GM21619 (cell line): ENCODE data around the gene BANP.
"Not testable (repeated sequence)": the region's sequence is repeated elsewhere in the genome, so short reads cannot be mapped to it uniquely, and the experiment has no call there.

Experiments
- ATAC-seq: cut with Tn5 transposase; IDR thresholded peaks from one replicate; pipeline ENCODE4 v1.9.1; 2021; ENCODE audit not compliant: unreplicated experiment

BANP gene

DNA sequence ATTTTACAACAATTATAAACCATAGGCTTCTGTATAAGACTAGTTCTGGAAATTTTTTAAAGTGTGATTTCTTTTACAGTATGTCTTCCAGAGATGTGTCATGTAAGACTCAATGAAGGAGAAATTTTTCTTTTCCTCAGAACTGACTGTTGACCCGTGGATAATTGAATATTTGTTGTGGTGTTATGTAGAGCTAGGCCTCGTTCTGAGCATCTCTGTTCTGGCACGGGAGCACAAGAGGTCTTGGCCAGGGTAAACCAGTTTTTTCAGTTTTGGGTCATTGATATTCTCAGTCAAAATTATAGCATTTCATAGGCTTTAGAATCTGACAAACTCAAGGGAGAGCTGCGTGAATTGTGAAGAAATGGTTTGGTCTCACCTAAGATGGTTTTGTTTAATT, 39.0 kb downstream of the BANP start:
- ATAC-seq = not testable (repeated sequence)

DNA sequence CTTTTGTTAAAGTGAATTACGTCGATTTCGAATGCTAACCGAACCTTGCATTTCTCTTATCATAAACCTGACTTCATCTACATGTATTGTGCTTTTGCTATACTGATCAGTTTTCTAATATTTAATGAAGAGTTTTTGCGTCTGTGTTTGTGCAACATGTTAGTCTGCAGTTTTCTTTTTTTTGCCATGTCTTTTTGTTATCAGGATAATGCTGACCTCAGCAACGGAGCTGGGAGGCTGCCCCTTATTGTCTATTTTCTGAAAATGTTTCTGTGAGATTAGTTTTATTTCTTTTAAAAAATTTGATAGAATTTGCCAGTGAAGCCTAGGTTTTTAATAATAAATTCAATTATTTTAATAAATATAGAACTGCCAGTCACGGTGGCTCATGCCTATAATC, 40.9 kb downstream of the BANP start:
- ATAC-seq = not testable (repeated sequence)

DNA sequence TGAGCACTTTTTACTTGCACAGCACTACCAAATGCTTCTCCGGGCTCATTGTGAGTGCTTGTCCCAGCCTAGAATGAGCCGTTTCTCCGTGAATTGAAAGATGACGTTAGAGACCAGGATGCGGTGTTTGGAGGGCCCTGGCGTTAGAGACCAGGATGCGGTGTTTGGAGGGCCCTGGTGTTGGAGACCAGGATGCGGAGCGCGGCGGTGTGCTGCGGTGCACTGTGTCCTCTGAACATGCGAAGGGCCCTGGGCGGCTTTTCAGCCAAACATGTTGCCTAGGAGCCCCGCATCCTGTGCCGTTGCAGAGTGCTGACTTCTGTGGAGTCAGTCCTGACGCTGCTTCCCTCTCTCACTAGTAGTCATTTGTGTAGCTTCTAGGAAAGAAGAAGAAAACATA, 42.7 kb downstream of the BANP start:
- ATAC-seq = no peak

DNA sequence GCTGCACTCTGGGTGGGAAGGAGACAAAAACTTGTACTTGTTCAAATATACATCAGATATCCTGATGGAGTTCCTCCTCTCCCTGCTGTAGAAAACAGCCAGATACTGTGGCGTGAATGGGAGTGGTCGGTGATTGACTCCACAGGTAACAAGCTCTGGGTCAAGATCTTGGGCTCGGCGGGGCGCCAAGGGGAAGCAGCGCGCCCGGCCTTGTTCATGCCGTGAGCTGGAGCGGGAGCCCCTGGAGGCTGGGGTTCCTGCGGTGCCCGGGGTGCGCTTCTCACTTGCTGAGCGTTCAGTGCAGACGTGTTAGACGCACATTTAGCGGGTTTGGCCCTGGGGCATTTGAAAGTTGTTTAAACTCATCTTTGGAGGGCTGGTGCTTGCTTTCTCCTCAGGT, 44.4 kb downstream of the BANP start:
- no peak for ATAC-seq

DNA sequence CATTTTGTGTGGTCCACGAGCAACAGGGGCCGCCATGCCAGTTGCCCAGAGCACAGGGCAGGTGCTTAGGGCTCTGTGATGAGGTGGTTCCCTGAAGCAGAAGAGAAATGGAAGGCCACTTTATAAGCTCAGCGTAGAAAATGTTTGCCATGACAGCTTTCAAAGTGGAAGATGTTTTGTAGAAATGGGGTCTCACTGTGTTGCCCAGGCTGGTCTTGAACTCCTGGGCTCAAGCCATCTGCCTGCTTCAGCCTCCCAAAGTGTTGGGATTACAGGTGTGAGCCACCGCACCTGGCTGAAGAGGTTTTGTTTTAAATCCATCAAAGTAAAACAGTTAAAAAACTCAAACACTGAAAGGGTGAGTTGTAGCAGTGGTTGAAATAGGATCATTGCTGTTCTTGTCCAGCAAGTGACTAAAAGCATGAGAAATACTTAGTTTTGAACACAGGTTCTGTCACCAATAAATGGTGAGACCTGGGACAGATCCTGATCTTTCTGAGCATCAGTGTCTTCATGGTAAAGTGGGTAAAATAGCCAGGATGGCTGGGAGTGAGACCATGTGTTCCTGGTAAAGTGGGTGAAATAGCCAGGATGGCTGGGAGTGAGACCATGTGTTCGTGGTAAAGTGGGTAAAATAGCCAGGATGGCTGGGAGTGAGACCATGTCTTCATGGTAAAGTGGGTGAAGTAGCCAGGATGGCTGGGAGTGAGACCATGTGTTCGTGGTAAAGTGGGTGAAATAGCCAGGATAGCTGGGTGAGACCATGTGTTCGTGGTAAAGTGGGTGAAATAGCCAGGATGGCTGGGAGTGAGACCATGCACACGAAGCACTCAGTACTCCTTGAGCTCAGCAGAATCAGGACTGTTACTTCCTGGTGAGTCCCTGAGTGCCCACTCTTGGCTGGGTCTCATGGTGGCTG, 46.0 kb downstream of the BANP start:
- no peak for ATAC-seq

DNA sequence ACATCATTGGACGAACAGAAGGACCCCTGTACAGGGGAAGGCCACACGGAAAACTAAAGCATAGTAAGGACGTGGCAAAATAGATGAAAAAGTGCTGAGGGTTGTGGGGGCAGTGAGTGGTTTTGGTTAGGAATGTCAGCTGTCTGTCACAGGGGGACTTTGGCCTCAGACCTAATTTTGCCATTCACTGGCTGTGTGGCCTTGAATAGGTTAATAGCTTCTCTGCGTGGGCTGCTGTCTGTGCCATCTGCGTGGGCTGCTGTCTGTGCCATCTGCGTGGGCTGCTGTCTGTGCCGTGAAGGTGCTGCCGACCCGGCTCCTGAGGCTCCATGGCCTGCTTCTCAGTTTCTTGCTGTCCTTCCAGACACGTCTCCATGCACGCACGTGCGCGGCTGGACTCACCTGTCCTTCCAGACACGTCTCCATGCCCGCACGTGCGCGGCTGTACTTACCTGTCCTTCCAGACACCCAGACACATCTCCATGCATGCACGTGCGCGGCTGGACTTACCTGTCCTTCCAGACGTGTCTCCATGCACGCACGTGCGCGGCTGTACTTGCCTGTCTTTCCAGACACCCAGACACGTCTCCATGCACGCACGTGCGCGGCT, 47.1 kb downstream of the BANP start:
- not testable (repeated sequence) for ATAC-seq

DNA sequence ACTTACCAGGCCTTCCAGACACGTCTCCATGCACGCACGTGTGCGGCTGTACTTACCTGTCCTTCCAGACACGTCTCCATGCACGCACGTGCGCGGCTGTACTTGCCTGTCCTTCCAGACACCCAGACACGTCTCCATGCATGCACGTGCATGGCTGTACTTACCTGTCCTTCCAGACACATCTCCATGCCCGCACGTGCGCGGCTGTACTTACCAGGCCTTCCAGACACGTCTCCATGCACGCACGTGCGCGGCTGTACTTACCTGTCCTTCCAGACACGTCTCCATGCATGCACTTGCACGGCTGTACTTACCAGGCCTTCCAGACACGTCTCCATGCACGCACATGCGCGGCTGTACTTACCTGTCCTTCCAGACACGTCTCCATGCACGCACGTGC, 47.8 kb downstream of the BANP start:
- ATAC-seq = not testable (repeated sequence)

DNA sequence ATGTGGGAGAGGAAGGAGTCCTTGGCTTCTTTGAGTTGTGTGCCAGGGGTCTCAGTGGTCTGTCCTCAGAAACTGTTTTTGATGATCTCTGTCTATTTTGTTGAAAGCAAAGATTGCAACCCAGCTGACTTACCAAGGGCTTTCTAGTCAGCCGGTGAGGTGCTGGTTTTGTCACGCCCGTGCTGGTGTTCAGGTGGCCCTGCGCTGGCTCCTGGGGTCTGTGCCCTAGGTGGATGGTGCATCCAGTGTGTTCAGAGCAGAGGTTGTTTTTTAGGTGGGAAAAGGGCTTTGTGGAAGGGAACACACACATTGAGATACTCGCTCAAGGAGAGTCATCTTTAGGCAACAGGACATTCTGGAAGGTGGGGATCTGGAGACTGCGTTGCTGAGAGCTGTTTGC, 51.0 kb downstream of the BANP start:
- ATAC-seq = no peak

DNA sequence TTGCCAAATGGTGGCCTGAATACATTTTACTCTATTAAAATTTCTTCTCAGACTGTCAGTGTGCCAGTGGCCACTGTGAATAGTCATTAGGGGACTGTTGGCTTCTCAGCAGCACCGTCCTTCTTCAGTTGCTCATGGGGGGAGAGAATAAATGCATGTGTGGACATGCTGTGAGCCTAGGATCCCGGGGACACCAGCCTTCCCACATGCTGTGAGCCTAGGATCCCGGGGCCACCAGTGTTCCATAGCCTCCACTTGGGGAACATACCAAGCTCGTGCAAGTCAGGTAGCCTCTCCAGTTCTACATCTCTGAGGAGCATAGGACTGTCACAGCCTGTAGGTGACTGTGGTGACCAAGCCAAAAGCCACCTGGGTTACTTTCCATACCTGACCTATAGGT, 51.5 kb downstream of the BANP start:
- no peak for ATAC-seq

DNA sequence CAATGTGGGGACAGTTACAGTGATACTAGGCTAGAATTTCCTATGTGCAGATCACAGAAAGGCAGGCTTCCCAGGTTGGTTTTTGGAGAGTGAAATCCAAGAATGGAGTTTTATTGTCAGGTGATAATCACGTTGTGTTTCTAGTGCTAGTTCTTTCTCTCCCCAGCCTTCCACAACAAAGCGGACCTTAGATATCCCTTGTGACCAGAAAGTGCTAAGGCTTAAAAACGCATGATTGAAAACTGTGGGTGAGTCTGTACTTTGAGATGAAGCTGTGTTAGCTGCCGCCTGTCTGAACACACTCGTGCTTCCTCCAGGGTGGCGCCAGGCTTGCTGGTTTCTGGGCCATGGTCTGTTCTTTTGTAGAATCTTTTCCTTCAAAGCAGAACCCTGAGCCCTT, 52.1 kb downstream of the BANP start:
- ATAC-seq = no peak

DNA sequence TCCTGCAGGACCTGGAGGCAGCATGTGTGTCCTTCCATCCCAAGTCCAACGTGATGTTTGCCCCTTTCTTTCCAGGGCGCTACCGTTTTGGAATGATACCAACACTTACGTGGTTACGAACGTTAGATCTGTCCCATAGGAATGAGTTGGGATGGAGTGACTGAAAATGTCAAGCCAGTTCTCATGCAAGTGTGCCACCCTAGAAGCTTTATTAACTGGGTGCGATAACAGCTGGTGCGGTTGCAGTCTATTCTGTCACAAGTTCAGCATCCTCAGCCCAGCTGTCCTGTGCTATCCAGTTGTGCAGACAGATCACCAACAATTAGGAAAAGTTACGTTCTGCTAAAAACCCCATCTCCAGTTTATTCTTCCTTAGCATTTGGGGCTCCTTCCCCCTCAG, 52.5 kb downstream of the BANP start:
- ATAC-seq = no peak

DNA sequence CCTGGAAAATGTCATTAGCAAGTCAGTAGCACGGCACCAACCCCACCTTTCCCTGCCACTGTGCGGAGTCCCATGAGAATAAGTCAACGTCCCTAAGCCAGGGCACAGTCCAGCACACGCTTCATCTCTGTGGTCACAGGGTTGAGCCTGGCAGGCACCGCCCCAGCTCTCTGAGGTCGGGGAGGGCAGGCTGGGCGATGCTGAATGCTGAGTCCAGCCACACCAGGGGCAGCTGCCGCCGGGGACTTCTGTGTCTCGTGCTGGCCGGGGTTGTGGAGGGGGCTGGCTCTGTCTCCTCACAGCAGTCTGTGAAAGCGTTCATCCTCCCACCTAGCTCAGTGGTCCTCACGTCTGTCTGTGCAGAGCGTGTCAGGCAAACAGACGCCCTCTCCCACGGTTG, 53.2 kb downstream of the BANP start:
- ATAC-seq = no peak

DNA sequence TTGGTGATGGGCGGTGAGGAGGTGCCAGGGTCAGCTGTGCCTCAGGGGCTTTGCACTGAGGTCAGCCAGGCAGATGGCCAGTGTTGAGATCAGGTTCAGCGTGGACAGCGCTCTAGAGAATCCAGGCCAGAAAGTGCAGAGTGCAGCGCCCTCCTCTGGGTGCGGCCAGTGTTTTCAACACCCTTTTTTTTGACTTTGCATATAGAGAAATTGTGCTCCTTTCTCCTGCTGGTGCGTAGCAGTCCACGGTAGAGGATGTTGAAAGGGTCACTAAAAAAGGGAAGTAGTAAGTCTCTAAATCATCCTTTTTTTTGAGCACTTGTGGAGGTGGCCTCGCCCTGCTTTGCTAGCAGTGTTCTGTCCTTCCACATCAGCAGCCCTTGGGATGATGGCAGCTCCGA, 53.9 kb downstream of the BANP start:
- no peak for ATAC-seq

DNA sequence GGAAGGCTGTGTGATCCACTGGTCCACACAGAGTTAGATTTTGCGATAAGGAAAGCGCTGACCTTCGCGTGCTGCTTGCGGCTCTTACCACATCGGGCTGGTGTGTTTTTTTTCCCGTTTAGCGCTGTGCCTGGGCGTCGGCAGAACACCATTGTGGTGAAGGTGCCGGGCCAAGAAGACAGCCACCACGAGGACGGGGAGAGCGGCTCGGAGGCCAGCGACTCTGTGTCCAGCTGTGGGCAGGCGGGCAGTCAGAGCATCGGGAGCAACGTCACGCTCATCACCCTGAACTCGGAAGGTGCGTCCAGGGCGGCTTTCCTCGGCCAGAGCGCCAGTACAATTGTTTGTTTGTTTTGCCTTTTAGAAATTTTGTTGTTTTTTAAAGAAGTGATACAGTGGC, 54.7 kb downstream of the BANP start:
- no peak for ATAC-seq

DNA sequence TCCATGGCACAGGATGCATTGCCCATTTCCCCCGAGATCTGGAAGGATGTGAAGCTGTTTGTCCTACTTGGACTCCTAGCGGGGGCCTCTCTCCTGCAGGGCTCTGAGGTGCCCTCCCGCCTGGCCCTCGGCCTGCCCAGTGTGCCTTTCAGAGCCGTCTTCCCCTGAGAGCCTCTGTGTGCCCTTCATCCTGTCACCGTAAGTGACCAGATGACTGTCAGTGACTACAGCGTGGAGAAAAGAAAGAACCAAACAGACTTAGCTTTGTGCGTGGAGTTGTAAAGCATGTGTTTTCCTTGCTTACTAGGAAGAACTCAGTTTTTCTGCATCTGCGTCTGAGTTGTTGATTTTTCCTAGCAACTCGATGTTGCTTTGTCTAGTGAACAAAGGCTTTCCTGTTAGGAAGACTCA, 56.1 kb downstream of the BANP start:
- no peak for ATAC-seq

DNA sequence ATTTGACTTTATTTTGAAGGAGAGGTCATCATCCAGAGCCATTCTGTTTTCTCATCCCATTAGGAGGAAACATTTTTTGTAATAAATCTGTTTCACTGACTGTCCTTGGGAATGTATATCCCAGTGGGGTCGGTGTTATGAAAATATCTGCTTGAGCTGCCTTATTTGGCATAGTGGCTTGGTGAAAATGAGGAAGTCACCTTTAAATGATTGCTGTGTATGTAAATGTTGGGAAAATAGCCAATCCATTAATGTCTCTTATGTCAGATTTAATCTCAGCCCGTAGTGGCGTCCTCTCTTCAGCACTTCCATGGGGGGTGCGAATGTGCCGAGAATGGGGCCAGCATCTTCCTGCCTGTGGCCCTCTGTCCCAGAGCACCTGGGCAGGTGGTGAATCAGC, 57.6 kb downstream of the BANP start:
- ATAC-seq = no peak

DNA sequence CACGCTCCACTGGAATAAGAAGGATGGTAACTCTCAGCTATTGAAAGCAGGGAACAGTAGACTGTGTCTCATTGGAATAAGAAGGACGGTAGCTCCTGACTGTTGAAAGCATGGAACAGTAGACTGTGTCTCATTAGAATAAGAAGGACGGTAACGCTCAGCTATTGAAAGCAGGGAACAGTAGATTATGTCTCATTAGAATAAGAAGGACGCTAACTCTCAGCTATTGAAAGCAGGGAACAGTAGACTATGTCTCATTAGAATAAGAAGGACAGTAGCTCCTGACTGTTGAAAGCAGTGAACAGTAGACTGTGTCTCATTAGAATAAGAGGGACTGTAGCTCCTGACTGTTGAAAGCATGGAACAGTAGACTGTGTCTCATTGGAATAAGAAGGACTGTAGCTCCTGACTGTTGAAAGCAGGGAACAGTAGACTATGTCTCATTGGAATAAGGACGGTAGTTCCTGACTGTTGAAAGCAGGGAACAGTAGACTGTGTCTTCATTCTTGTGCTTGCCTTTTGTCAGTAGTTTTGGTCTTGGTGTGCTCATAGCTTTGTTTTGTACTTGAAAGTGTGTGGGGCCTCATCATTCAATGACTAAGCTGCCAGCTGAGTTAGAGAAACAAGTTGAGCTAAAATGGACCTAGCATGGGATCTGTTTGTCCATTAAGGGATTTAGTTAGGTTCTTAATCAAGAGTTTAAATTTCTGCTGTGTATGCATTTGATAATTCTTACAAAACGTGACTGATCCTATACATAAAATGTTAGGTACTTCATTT, 58.5 kb downstream of the BANP start:
- no peak for ATAC-seq

DNA sequence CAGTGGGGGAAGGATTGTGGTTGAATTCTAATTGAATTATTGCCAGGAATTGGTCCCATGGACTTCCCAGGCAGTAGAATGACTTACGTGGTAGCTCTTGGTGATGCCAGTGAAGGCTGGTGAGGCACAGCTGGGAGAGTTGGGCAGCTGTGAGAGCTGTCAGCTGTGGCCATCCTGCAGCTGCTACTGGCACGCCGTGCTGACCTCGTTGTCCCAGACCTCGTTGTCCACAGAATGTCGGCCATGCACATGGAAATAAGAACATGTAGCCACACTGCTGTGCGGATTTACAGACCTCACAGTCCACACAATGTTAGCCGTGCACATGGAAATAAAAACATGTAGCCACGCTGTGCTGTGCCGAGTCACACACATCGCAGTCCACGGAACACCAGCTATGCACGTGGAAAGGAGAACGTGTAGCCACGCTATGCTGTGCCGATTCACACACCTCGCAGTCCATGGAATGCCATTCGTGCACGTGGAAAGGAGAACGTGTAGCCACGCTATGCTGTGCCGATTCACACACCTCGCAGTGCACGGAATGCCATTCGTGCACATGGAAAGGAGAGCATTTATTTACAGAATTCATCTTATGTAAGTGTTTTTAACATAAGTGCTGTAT, 59.2 kb downstream of the BANP start:
- no peak for ATAC-seq

DNA sequence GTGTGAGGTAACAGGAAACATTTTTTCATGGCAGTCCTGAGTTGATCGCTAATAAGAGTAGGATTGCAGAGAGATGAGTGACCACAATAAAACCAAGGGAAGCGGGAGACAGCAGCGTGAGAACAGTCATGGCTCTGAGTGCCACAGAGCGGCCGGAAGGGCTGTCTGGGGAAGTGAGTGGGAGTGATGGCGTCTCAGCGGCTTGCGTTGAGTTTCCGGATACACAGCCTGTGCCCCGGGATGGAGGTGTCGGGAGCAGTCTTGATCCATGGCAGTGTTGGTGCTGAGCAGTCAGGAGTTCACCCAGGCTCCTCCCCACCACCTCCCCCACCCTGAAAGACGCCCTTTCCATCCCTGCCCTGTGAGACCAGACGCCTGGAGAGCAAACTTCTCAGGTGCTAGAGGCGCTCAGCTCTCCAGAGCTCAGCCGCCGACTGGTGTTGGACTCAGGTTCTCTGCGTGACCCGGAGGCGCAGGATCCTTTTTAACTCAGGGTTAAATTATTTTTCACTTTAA, 59.8 kb downstream of the BANP start:
- no peak for ATAC-seq

DNA sequence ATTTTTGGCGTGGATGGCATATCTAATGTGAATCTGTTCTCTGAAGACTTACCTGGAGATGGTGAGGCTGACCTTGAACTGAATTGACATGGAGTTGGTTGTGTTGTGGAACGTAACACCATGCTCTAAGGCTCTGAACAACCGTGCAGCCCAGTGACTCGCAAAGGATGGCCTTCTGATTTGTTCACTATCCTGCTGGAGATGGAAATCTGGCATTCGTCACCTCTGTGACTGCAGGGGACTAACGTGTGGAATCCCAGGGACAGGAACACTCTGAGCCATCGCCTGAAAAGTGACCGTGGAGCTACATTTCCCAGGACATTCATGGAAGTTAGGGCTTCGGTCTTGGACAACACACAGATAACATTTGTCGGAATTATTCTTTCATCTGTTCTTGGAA, 61.1 kb downstream of the BANP start:
- ATAC-seq = no peak

DNA sequence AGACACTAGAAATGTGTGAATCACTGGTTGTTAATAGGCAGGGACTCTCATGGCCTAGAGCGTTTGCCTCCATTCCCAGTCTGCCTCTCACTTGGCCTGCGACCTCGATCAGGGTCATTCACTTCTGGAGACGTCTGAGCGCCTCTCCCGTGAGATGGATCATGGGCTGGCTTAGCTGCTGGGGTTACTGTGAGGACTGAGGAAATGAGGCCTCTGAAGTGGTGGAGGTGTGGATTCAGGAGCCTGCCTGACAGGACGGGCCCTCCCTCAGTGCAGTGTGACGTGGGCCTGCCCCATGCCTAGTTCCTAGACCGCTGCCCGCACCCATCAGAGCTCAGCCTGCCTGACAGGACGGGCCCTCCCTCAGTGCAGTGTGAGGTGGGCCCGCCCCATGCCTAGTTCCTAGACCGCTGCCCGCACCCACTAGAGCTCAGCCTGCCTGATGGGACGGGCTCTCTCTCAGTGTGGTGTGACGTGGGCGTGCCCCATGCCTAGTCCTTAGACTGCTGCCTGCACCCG, 61.9 kb downstream of the BANP start:
- no peak for ATAC-seq
